ENCODE data around the gene GRID1.

- TF ChIP-seq POLR2A (IDR thresholded peaks at IDR 0.05): no peak
- TF ChIP-seq, protein P1, sequence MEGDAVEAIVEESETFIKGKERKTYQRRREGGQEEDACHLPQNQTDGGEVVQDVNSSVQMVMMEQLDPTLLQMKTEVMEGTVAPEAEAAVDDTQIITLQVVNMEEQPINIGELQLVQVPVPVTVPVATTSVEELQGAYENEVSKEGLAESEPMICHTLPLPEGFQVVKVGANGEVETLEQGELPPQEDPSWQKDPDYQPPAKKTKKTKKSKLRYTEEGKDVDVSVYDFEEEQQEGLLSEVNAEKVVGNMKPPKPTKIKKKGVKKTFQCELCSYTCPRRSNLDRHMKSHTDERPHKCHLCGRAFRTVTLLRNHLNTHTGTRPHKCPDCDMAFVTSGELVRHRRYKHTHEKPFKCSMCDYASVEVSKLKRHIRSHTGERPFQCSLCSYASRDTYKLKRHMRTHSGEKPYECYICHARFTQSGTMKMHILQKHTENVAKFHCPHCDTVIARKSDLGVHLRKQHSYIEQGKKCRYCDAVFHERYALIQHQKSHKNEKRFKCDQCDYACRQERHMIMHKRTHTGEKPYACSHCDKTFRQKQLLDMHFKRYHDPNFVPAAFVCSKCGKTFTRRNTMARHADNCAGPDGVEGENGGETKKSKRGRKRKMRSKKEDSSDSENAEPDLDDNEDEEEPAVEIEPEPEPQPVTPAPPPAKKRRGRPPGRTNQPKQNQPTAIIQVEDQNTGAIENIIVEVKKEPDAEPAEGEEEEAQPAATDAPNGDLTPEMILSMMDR (IDR thresholded peaks at IDR 0.05): no peak
- TF ChIP-seq POLR2AphosphoS5 (IDR thresholded peaks at IDR 0.05): no peak
- TF ChIP-seq EP300 (IDR thresholded peaks at IDR 0.05): no peak
Measured at GRCh38 chr10:86084585-86084984, 282.0 kb downstream of the GRID1 start.
